B cell (primary cell): ENCODE measurements around the gene NR2E1. TPM values are rescaled to one million over a fixed set of nuclear protein-coding genes. Genes with fewer than 3 reads are reported as not detected.
A peak's percentile ranks its signal among the peaks of the same experiment; 100 is the strongest.

ENCODE experiments used
- ATAC-seq: fragments of 200-7000 bp; cut with Tn5 transposase; one replicate; pipeline ENCODE4 v1.10.0; 2021; ENCODE audit warnings: low read depth, mild to moderate bottlenecking, moderate number of reproducible peaks, moderate library complexity
- CTCF ChIA-PET: fragments of 350-600 bp; sonication (Branson Sonifier 250); formaldehyde crosslinking; loops from one replicate; lab custom pipeline; 2021; ENCODE audit warnings: antibody characterized with exemption, inconsistent platforms; lab: Charles Lee
- POLR2A ChIA-PET: fragments of 350-600 bp; sonication (Branson Sonifier 250); formaldehyde crosslinking; loops from one replicate; lab custom pipeline; 2021; ENCODE audit warnings: antibody characterized with exemption; lab: Charles Lee
- DNase-seq: peaks from one replicate; pipeline ENCODE4 v3.0.0; 2013
- H2AFZ ChIP-seq: 2 replicates; pipeline ENCODE4 v1.6.1; 2012; ENCODE audit warnings: mild to moderate bottlenecking, low read depth, low read length; ENCODE audit not compliant: insufficient read depth, poor library complexity, severe bottlenecking
- H3K27ac ChIP-seq, 2 donors: 1 replicate in 1 of 2; 2 replicates in 1 of 2; pipeline ENCODE4 v1.5.1; 2012 to 2013; ENCODE audit warnings: low read length in 2 of 2, mild to moderate bottlenecking in 2 of 2, moderate library complexity in 1 of 2
- H3K27me3 ChIP-seq, 4 experiments: fragments of 200-600 bp in 1 of 4; sonication (generic) in 1 of 4; replicated peaks in 1 of 4; 1 replicate in 2 of 4; 2 replicates in 2 of 4; pipeline versions ENCODE4 v1.6.1 to v1.7.0; 2013 to 2016; ENCODE audit warnings: low read length in 3 of 4, mild to moderate bottlenecking in 2 of 4, mixed read lengths in 1 of 4, moderate library complexity in 1 of 4; ENCODE audit not compliant: insufficient read depth in 4 of 4, control insufficient read depth in 3 of 4; ENCODE audit errors: control extremely low read depth in 1 of 4
- H3K36me3 ChIP-seq, 2 experiments: replicated peaks in 1 of 2; 1 replicate in 1 of 2; 2 replicates in 1 of 2; pipeline versions ENCODE4 v1.6.1 to v1.7.1; 2013; ENCODE audit warnings: low read length in 1 of 2; ENCODE audit not compliant: insufficient read depth in 2 of 2, control insufficient read depth in 1 of 2; ENCODE audit errors: control extremely low read depth in 1 of 2, extremely low read depth in 1 of 2
- H3K4me1 ChIP-seq, 2 donors: fragments of 200-600 bp in 1 of 2; sonication (generic) in 1 of 2; 1 replicate in 1 of 2; 2 replicates in 1 of 2; pipeline versions ENCODE4 v1.5.1 to v1.6.1; 2013 to 2017; ENCODE audit warnings: low read length in 2 of 2; ENCODE audit not compliant: control insufficient read depth in 2 of 2, insufficient read depth in 2 of 2
- H3K4me2 ChIP-seq: replicated peaks from 2 replicates; pipeline ENCODE3; 2012; ENCODE audit warnings: mild to moderate bottlenecking, low read depth, low read length; ENCODE audit not compliant: poor library complexity, severe bottlenecking
- H3K4me3 ChIP-seq, 5 experiments: fragments of 200-600 bp in 1 of 5; sonication (generic) in 1 of 5; 1 replicate in 3 of 5; 2 replicates in 2 of 5; pipeline versions ENCODE4 v1.5.1 to v1.7.0; 2011 to 2016; ENCODE audit warnings: low read length in 4 of 5, mild to moderate bottlenecking in 4 of 5, low read depth in 2 of 5, control low read depth in 1 of 5, moderate library complexity in 1 of 5; ENCODE audit not compliant: insufficient read depth in 1 of 5; ENCODE audit errors: control extremely low read depth in 1 of 5, extremely low read depth in 1 of 5
- H3K79me2 ChIP-seq: fragments of 200-600 bp; sonication (generic); one replicate; pipeline ENCODE4 v1.6.0; 2016; ENCODE audit warnings: low read length; ENCODE audit not compliant: control insufficient read depth, insufficient read depth
- H3K9ac ChIP-seq: fragments of 200-600 bp; sonication (generic); 2 replicates; pipeline ENCODE4 v1.6.1; 2017; ENCODE audit warnings: mild to moderate bottlenecking, low read length, moderate library complexity
- H3K9me3 ChIP-seq, 3 donors: one replicate each; pipeline versions ENCODE4 v1.6.1 to v1.7.1; 2013; ENCODE audit warnings: low read length in 2 of 3; ENCODE audit not compliant: control insufficient read depth in 2 of 3, insufficient read depth in 1 of 3; ENCODE audit errors: control extremely low read depth in 1 of 3
- H4K20me1 ChIP-seq: 2 replicates; pipeline ENCODE4 v1.6.0; 2012; ENCODE audit warnings: mild to moderate bottlenecking, low read length; ENCODE audit not compliant: insufficient read depth, control insufficient read depth, poor library complexity, severe bottlenecking
- H3K27ac Mint-ChIP-seq: one replicate; pipeline ENCODE4 v1.8.0; 2021; ENCODE audit warnings: mixed read lengths
- H3K27me3 Mint-ChIP-seq: one replicate; pipeline ENCODE4 v1.8.0; 2021; ENCODE audit warnings: mixed read lengths
- H3K4me1 Mint-ChIP-seq: one replicate; pipeline ENCODE4 v1.8.0; 2021; ENCODE audit warnings: mixed read lengths
- H3K4me3 Mint-ChIP-seq: one replicate; pipeline ENCODE4 v1.8.0; 2021; ENCODE audit warnings: mixed read lengths
- H3K9me3 Mint-ChIP-seq: one replicate; pipeline ENCODE4 v1.8.0; 2022; ENCODE audit warnings: mixed read lengths; ENCODE audit not compliant: insufficient read depth
- EZH2 ChIP-seq: IDR thresholded peaks from 2 replicates; pipeline ENCODE4 v1.6.1; 2012; ENCODE audit warnings: borderline replicate concordance, low read depth, mild to moderate bottlenecking, moderate library complexity, low read length; ENCODE audit not compliant: insufficient read depth, poor library complexity, severe bottlenecking
- WGBS: methylation state at CpG from one replicate; pipeline ENCODE4 v1.1.5; 2013; ENCODE audit warnings: missing lambda C conversion rate; ENCODE audit not compliant: insufficient coverage; 5-methylcytosine and 5-hydroxymethylcytosine counted together
- intact Hi-C: fragments of 100-400 bp; cut with micrococcal nuclease; formaldehyde crosslinking; loops from one replicate; pipeline ENCODE4 v1.10.0; 2022
- polyA plus RNA-seq: library from polyadenylated mRNA; depleted of rRNA; stranded (reverse); fragments of >200 nt; gene quantifications from 2 replicates; pipeline ENCODE4 v1.2.3, GENCODE V29; 2012
- total RNA-seq, 2 donors: library from RNA; stranded (reverse); fragments of 120-200 nt in 1 of 2; gene quantifications; 1 replicate in 1 of 2; 2 replicates in 1 of 2; pipeline versions ENCODE4 v1.2.3 to v1.2.4, GENCODE V29; 2013 to 2022
- TF ChIP-seq, protein P1 (sequence below): fragments of 200-600 bp; IDR thresholded peaks from one replicate; pipeline ENCODE4 v1.8.0; 2022; ENCODE audit warnings: antibody characterized with exemption, mild to moderate bottlenecking

Gene NR2E1
- total and polyA plus RNA-seq, 2 donors (not counting 1 experiment from before 2014, with no cell fraction given): not detected

DNA sequence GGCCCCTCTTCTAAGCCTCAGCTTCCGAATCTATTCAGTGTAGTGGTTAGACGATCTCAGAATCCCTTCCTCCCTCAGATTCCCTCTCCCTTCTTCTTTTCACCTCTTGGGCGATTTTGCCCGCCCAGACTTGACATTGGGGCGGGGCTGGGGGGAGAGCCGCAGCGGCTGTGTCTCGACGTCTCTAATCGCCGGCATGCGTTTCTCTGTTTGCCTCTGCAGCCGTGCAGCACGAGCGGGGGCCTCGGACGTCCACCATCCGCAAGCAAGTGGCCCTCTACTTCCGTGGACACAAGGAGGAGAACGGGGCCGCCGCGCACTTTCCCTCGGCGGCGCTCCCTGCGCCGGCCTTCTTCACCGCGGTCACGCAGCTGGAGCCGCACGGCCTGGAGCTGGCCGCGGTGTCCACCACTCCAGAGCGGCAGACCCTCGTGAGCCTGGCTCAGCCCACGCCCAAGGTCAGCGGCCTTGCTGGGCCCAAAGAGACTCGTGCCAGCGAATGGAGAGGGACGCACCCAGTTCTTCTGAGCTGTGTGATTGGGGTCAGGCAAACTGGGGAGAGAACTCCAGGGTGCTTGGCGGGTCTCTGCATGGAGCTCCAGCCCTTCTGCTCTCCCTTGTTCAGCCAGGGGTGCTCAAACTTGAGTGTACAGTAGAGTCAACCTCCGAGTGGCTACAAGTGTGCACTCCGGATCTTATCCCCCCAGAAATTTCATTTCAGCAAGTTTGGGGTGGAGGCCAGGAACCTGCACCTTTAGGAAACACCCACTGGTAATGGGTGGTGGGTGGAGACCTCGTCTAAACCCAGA, 10.7 kb downstream of the NR2E1 start:
- Mint-ChIP-seq H3K27me3 (peaks cover 73% of the 10 kb centered on the region), H3K4me1 (peaks cover 20% of the 10 kb centered on the region), H3K4me3 (peak overlapping the region; percentile 61), H3K27ac (peak overlapping the region; percentile 32), H3K9me3 (no peaks in the 10 kb centered on the region)
- CTCF ChIA-PET: interaction anchor here (1.4 kb wide), 1 partner anchor 315 kb away, joined by 3 read pairs; no protein-coding TSS in a partner anchor
- Histone ChIP-seq H3K27me3 (peaks cover 3 to 79% (median 74%) of the 10 kb centered on the region in 4 experiments), H3K4me2 (peak overlapping the region; percentile 51), H4K20me1 (no peaks in the 10 kb centered on the region), H3K36me3 (no peaks in the 10 kb centered on the region), H3K9me3 (peaks cover 0 to 31% (median 4%) of the 10 kb centered on the region in 3 donors), H3K4me1 (peaks cover 16 to 36% of the 10 kb centered on the region in 2 donors), H2AFZ (peak overlapping the region; percentile 34), H3K79me2 (no peaks in the 10 kb centered on the region), H3K9ac (peak overlapping the region; percentile 4), H3K27ac (no peak overlapping the region), H3K4me3 (peak overlapping the region in 1 of 5 experiments; percentile 39)
- ATAC-seq (no peak), DNase-seq (peak; percentile 37)
- TF ChIP-seq EZH2: peak; percentile 77
- TF ChIP-seq, protein P1, sequence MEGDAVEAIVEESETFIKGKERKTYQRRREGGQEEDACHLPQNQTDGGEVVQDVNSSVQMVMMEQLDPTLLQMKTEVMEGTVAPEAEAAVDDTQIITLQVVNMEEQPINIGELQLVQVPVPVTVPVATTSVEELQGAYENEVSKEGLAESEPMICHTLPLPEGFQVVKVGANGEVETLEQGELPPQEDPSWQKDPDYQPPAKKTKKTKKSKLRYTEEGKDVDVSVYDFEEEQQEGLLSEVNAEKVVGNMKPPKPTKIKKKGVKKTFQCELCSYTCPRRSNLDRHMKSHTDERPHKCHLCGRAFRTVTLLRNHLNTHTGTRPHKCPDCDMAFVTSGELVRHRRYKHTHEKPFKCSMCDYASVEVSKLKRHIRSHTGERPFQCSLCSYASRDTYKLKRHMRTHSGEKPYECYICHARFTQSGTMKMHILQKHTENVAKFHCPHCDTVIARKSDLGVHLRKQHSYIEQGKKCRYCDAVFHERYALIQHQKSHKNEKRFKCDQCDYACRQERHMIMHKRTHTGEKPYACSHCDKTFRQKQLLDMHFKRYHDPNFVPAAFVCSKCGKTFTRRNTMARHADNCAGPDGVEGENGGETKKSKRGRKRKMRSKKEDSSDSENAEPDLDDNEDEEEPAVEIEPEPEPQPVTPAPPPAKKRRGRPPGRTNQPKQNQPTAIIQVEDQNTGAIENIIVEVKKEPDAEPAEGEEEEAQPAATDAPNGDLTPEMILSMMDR: no peak
- POLR2A ChIA-PET: no interaction called here
- intact Hi-C loops: no loop called here
- 14% methylated on average over 41 of the region's 46 CpGs for WGBS

DNA sequence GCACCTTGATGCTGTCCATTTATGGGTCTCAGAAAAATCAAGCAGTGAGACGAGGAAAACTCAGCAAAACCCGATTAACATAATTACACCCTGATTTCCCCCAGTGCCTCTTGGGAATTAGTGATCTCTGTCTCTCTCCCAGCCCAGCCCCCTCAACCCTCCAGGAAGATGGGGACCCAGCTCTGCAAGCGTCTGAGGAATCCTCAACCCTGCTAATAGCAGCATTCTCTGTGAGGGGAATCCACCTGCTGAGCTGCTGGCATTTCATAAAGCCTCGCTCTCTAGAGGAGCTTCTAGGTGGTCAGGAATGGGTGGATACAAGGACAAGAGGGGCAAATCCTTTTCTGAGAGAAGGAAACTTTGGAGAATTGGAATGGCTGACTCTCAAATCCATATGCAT, 13.9 kb downstream of the NR2E1 start:
- Mint-ChIP-seq H3K27ac (no peak overlapping the region), H3K4me1 (peaks cover 14% of the 10 kb centered on the region), H3K9me3 (no peaks in the 10 kb centered on the region), H3K27me3 (peaks cover 64% of the 10 kb centered on the region), H3K4me3 (no peak overlapping the region)
- TF ChIP-seq, protein P1: no peak
- no peak for TF ChIP-seq EZH2
- H3K9me3 ChIP-seq: peaks cover 0 to 21% (median 4%) of the 10 kb centered on the region in 3 donors
- no peak overlapping the region for H3K4me2 ChIP-seq
- H3K4me1 ChIP-seq: peaks cover 16 to 21% of the 10 kb centered on the region in 2 donors
- no peak for DNase-seq
- 16% methylated on average over 3 of the region's 4 CpGs for WGBS
- H3K27ac ChIP-seq: no peak overlapping the region
- CTCF ChIA-PET: no interaction called here
- POLR2A ChIA-PET: no interaction called here
- ATAC-seq: no peak
- intact Hi-C loops: no loop called here
- no peaks in the 10 kb centered on the region for H3K36me3 ChIP-seq
- H3K79me2 ChIP-seq: no peaks in the 10 kb centered on the region
- no peaks in the 10 kb centered on the region for H4K20me1 ChIP-seq
- H3K9ac ChIP-seq: no peak overlapping the region
- no peak overlapping the region for H2AFZ ChIP-seq
- no peak overlapping the region for H3K4me3 ChIP-seq
- H3K27me3 ChIP-seq: peaks cover 0 to 54% (median 50%) of the 10 kb centered on the region in 4 experiments
